MM.1S (cell line): ENCODE measurements around the gene ANKRD44.

Source experiments
- DNase-seq: peaks from one replicate; pipeline ENCODE4 v3.0.0-alpha.2; 2015
- H2AFZ ChIP-seq: fragments of 300-600 bp; sonication (generic); 2 replicates; pipeline ENCODE4 v1.6.0; 2016; ENCODE audit warnings: antibody characterized with exemption, low read length
- H3F3A ChIP-seq: fragments of 300-600 bp; sonication (generic); 2 replicates; pipeline ENCODE4 v1.6.1; 2016; ENCODE audit warnings: mild to moderate bottlenecking, antibody characterized with exemption, low read length, moderate library complexity, mixed read lengths; ENCODE audit not compliant: insufficient read depth
- H3K27ac ChIP-seq: fragments of 300-600 bp; sonication (generic); 2 replicates; pipeline ENCODE4 v1.5.1; 2016; ENCODE audit warnings: mild to moderate bottlenecking, low read length
- H3K27me3 ChIP-seq: fragments of 300-600 bp; sonication (generic); replicated peaks from 2 replicates; pipeline ENCODE4 v1.6.0; 2016; ENCODE audit warnings: low read length; ENCODE audit not compliant: insufficient read depth
- H3K36me3 ChIP-seq: fragments of 300-600 bp; sonication (generic); replicated peaks from 2 replicates; pipeline ENCODE4 v1.6.1; 2016; ENCODE audit warnings: mild to moderate bottlenecking, low read length, mixed read lengths; ENCODE audit not compliant: insufficient read depth
- H3K4me1 ChIP-seq: fragments of 300-600 bp; sonication (generic); 2 replicates; pipeline ENCODE4 v1.6.1; 2016; ENCODE audit warnings: low read length, mixed read lengths
- H3K4me2 ChIP-seq: fragments of 300-600 bp; sonication (generic); 2 replicates; pipeline ENCODE4 v1.6.0; 2016; ENCODE audit warnings: low read depth, low read length
- H3K4me3 ChIP-seq: fragments of 300-600 bp; sonication (generic); 2 replicates; pipeline ENCODE4 v1.5.1; 2016; ENCODE audit warnings: low read length, mixed read lengths
- H3K79me2 ChIP-seq: fragments of 300-600 bp; sonication (generic); 2 replicates; pipeline ENCODE4 v1.6.1; 2016; ENCODE audit warnings: mixed run types, low read length, mixed read lengths
- H3K9ac ChIP-seq: fragments of 300-600 bp; sonication (generic); 2 replicates; pipeline ENCODE4 v1.6.1; 2016; ENCODE audit warnings: low read length, mixed read lengths
- H3K9me2 ChIP-seq: fragments of 300-600 bp; sonication (generic); replicated peaks from 2 replicates; pipeline ENCODE4 v1.6.1; 2016; ENCODE audit warnings: mild to moderate bottlenecking, low read length, mixed read lengths; ENCODE audit not compliant: insufficient read depth
- H3K9me3 ChIP-seq: fragments of 300-600 bp; sonication (generic); replicated peaks from 2 replicates; pipeline ENCODE4 v1.6.1; 2016; ENCODE audit warnings: mild to moderate bottlenecking, low read length, mixed read lengths; ENCODE audit not compliant: insufficient read depth
- H4K20me1 ChIP-seq: fragments of 300-600 bp; sonication (generic); 2 replicates; pipeline ENCODE4 v1.6.1; 2016; ENCODE audit warnings: mild to moderate bottlenecking, low read length, moderate library complexity, mixed read lengths; ENCODE audit not compliant: insufficient read depth
- EZH2 ChIP-seq: fragments of 300-600 bp; sonication (generic); optimal IDR thresholded peaks from 2 replicates; pipeline ENCODE3; 2017; ENCODE audit warnings: low read depth, mild to moderate bottlenecking, antibody characterized with exemption, low read length, mixed read lengths
- EZH2phosphoT487 ChIP-seq: fragments of 300-600 bp; sonication (generic); IDR thresholded peaks from 2 replicates; pipeline ENCODE4 v1.6.1; 2018; ENCODE audit warnings: antibody characterized with exemption, low read length
- TF ChIP-seq, protein P1 (sequence below): fragments of 300-600 bp; sonication (generic); IDR thresholded peaks from 2 replicates; pipeline ENCODE4 v1.5.1; 2016; ENCODE audit warnings: antibody characterized with exemption, low read length, mixed read lengths

ANKRD44 gene

GRCh38 chr2:197236159-197236558, 74.4 kb downstream of the ANKRD44 start:
- Histone ChIP-seq H4K20me1 (no peaks in the 10 kb centered on the region), H3K27me3 (no peaks in the 10 kb centered on the region), H3K36me3 (no peaks in the 10 kb centered on the region), H3K4me2 (no peak overlapping the region), H3K4me3 (no peak overlapping the region), H2AFZ (no peak overlapping the region), H3K4me1 (peaks cover 14% of the 10 kb centered on the region), H3K27ac (no peak overlapping the region), H3K9me3 (no peaks in the 10 kb centered on the region), H3K9ac (no peak overlapping the region), H3F3A (peaks cover 22% of the 10 kb centered on the region), H3K79me2 (peaks cover 83% of the 10 kb centered on the region), H3K9me2 (no peaks in the 10 kb centered on the region)
- no peak for DNase-seq
- TF ChIP-seq, protein P1, sequence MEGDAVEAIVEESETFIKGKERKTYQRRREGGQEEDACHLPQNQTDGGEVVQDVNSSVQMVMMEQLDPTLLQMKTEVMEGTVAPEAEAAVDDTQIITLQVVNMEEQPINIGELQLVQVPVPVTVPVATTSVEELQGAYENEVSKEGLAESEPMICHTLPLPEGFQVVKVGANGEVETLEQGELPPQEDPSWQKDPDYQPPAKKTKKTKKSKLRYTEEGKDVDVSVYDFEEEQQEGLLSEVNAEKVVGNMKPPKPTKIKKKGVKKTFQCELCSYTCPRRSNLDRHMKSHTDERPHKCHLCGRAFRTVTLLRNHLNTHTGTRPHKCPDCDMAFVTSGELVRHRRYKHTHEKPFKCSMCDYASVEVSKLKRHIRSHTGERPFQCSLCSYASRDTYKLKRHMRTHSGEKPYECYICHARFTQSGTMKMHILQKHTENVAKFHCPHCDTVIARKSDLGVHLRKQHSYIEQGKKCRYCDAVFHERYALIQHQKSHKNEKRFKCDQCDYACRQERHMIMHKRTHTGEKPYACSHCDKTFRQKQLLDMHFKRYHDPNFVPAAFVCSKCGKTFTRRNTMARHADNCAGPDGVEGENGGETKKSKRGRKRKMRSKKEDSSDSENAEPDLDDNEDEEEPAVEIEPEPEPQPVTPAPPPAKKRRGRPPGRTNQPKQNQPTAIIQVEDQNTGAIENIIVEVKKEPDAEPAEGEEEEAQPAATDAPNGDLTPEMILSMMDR: no peak
- no peak for TF ChIP-seq EZH2
- TF ChIP-seq EZH2phosphoT487: no peak

GRCh38 chr2:197235711-197236110, 74.9 kb downstream of the ANKRD44 start:
- no peak overlapping the region for H3K9ac ChIP-seq
- no peak for TF ChIP-seq EZH2phosphoT487
- TF ChIP-seq, protein P1: no peak
- TF ChIP-seq EZH2: no peak
- no peaks in the 10 kb centered on the region for H4K20me1 ChIP-seq
- peaks cover 18% of the 10 kb centered on the region for H3F3A ChIP-seq
- H3K4me2 ChIP-seq: no peak overlapping the region
- no peak for DNase-seq
- H2AFZ ChIP-seq: no peak overlapping the region
- no peak overlapping the region for H3K4me3 ChIP-seq
- no peaks in the 10 kb centered on the region for H3K36me3 ChIP-seq
- no peaks in the 10 kb centered on the region for H3K9me2 ChIP-seq
- H3K4me1 ChIP-seq: peaks cover 9% of the 10 kb centered on the region
- no peaks in the 10 kb centered on the region for H3K27me3 ChIP-seq
- H3K9me3 ChIP-seq: no peaks in the 10 kb centered on the region
- H3K27ac ChIP-seq: no peak overlapping the region
- peaks cover 82% of the 10 kb centered on the region for H3K79me2 ChIP-seq

GRCh38 chr2:197234671-197235191, 75.8 kb downstream of the ANKRD44 start:
- Histone ChIP-seq H2AFZ (no peak overlapping the region), H3K79me2 (peaks cover 90% of the 10 kb centered on the region), H4K20me1 (no peaks in the 10 kb centered on the region), H3K27me3 (no peaks in the 10 kb centered on the region), H3K9me3 (no peaks in the 10 kb centered on the region), H3K27ac (no peak overlapping the region), H3F3A (peaks cover 10% of the 10 kb centered on the region), H3K4me1 (peaks cover 4% of the 10 kb centered on the region; the same call in 1 of the 2 replicates), H3K9me2 (no peaks in the 10 kb centered on the region), H3K9ac (no peak overlapping the region), H3K4me2 (no peak overlapping the region), H3K36me3 (no peaks in the 10 kb centered on the region), H3K4me3 (no peak overlapping the region)
- no peak for DNase-seq
- TF ChIP-seq EZH2 (no peak), EZH2phosphoT487 (no peak)
- TF ChIP-seq, protein P1: no peak
